Esophagus muscularis mucosa (tissue), 4 donors: Measurements from ENCODE around the gene FADS6. TPM values are rescaled to one million over a fixed set of nuclear protein-coding genes. Genes with fewer than 3 reads are reported as not detected.
"Not testable (repeated sequence)": the region's sequence is repeated elsewhere in the genome, so short reads cannot be mapped to it uniquely, and the experiment has no call there.

Source experiments
- DNase-seq: peaks from one replicate; pipeline ENCODE4 v3.0.0-alpha.2; 2017; ENCODE audit errors: extremely low spot score
- H3K27ac ChIP-seq, 4 donors: fragments of 200-600 bp; sonication (generic); replicated peaks in 1 of 4; 1 replicate in 3 of 4; 2 replicates in 1 of 4; pipeline ENCODE4 v1.5.1; 2016 to 2019; ENCODE audit warnings: mild to moderate bottlenecking in 1 of 4
- H3K27me3 ChIP-seq, 4 donors: fragments of 200-600 bp; sonication (generic); one replicate each; pipeline versions ENCODE4 v1.5.1 to v1.6.0; 2016 to 2019
- H3K36me3 ChIP-seq, 4 donors: fragments of 200-600 bp; sonication (generic); one replicate each; pipeline ENCODE4 v1.5.1; 2016 to 2019
- H3K4me1 ChIP-seq, 4 donors: fragments of 200-600 bp; sonication (generic); one replicate each; pipeline ENCODE4 v1.5.1; 2016 to 2019
- H3K4me3 ChIP-seq, 4 donors: fragments of 200-600 bp; sonication (generic); 1 replicate in 2 of 4; 2 replicates in 2 of 4; pipeline ENCODE4 v1.5.1; 2016 to 2019; ENCODE audit warnings: mild to moderate bottlenecking in 4 of 4, moderate library complexity in 1 of 4
- H3K9me3 ChIP-seq, 4 donors: fragments of 200-600 bp; sonication (generic); 1 replicate in 3 of 4; 2 replicates in 1 of 4; pipeline ENCODE4 v1.5.1; 2016 to 2019
- CTCF ChIP-seq, 3 experiments: fragments of 200-600 bp in 2 of 3; fragments of 450-650 bp in 1 of 3; sonication (generic) in 2 of 3; IDR thresholded peaks; one replicate each; pipeline ENCODE4 v1.5.1; 2017 to 2019; ENCODE audit warnings: antibody characterized with exemption in 3 of 3, mild to moderate bottlenecking in 2 of 3, moderate library complexity in 1 of 3
- EP300 ChIP-seq: sonication (generic); formaldehyde crosslinking; IDR thresholded peaks from one replicate; pipeline ENCODE4 v1.6.1; 2017; ENCODE audit warnings: antibody characterized with exemption
- POLR2A ChIP-seq: fragments of 450-650 bp; IDR thresholded peaks from one replicate; pipeline ENCODE4 v1.6.1; 2017; ENCODE audit warnings: antibody characterized with exemption, moderate library complexity, mild to moderate bottlenecking, low read depth
- POLR2AphosphoS5 ChIP-seq, 2 donors: sonication (generic); formaldehyde crosslinking; IDR thresholded peaks; one replicate each; pipeline ENCODE4 v1.6.1; 2017; ENCODE audit warnings: antibody characterized with exemption in 2 of 2
- WGBS: methylation state at CpG from one replicate; pipeline ENCODE4 v1.1.5; 2018; 5-methylcytosine and 5-hydroxymethylcytosine counted together
- intact Hi-C: fragments of 100-400 bp; cut with DNase I; formaldehyde crosslinking; loops from one replicate; pipeline ENCODE4 v1.15.1; 2023
- total RNA-seq, 4 donors: library from RNA; depleted of rRNA; stranded (reverse); fragments of >200 nt; gene quantifications; one replicate each; pipeline versions ENCODE4 v1.1.0 to v1.2.1, GENCODE V29; 2016

Gene FADS6
- total RNA-seq, 4 donors from 2014 or later: 0.33 TPM; not detected in 3

GRCh38 chr17:74907012-74907411 lies 13.6 kb upstream of the FADS6 start:
- H3K27ac ChIP-seq: no peak overlapping the region

GRCh38 chr17:74906214-74906793 lies 12.9 kb upstream of the FADS6 start:
- peaks cover 0 to 59% (median 0%) of the 10 kb centered on the region in 4 donors for H3K27me3 ChIP-seq
- H3K4me1 ChIP-seq, H3K36me3 ChIP-seq, DNase-seq, H3K4me3 ChIP-seq, intact Hi-C loops, H3K27ac ChIP-seq, H3K9me3 ChIP-seq: not testable (repeated sequence)
- WGBS: 78% methylated on average over 6 of the region's 6 CpGs

More at GRCh38 chr17:74907012-74907411, 13.6 kb upstream of the FADS6 start:
- intact Hi-C loops: no loop called here
- Histone ChIP-seq H3K27me3 (peaks cover 0 to 54% (median 0%) of the 10 kb centered on the region in 4 donors), H3K36me3 (no peaks in the 10 kb centered on the region), H3K9me3 (no peaks in the 10 kb centered on the region), H3K4me1 (no peaks in the 10 kb centered on the region), H3K4me3 (no peak overlapping the region)
- no peak for DNase-seq
- TF ChIP-seq EP300 (no peak), POLR2A (no peak), CTCF (IDR thresholded peaks at IDR 0.05) (no peak), POLR2AphosphoS5 (IDR thresholded peaks at IDR 0.05) (no peak)
- WGBS: 89% methylated on average over 10 of the region's 34 CpGs

GRCh38 chr17:74904687-74905409 lies 11.4 kb upstream of the FADS6 start:
- H3K36me3 ChIP-seq: no peaks in the 10 kb centered on the region
- H3K27ac ChIP-seq: no peak overlapping the region
- no peak for DNase-seq
- TF ChIP-seq POLR2A (no peak), POLR2AphosphoS5 (IDR thresholded peaks at IDR 0.05) (no peak), CTCF (IDR thresholded peaks at IDR 0.05) (no peak), EP300 (no peak)
- H3K4me3 ChIP-seq: no peak overlapping the region
- no peaks in the 10 kb centered on the region for H3K9me3 ChIP-seq
- intact Hi-C loops: no loop called here
- H3K4me1 ChIP-seq: no peaks in the 10 kb centered on the region
- 74% methylated on average over 7 of the region's 7 CpGs for WGBS
- H3K27me3 ChIP-seq: peaks cover 0 to 64% (median 0%) of the 10 kb centered on the region in 4 donors

GRCh38 chr17:74903671-74904070 lies 10.2 kb upstream of the FADS6 start:
- no peaks in the 10 kb centered on the region for H3K36me3 ChIP-seq
- H3K4me1 ChIP-seq: no peaks in the 10 kb centered on the region
- TF ChIP-seq CTCF (IDR thresholded peaks at IDR 0.05) (no peak), POLR2A (no peak), EP300 (no peak), POLR2AphosphoS5 (IDR thresholded peaks at IDR 0.05) (no peak)
- no peak overlapping the region for H3K27ac ChIP-seq
- no peak overlapping the region for H3K4me3 ChIP-seq
- DNase-seq: no peak
- no peaks in the 10 kb centered on the region for H3K9me3 ChIP-seq
- peaks cover 0 to 64% (median 0%) of the 10 kb centered on the region in 4 donors for H3K27me3 ChIP-seq
- 84% methylated on average over 6 of the region's 6 CpGs for WGBS
- intact Hi-C loops: no loop called here

GRCh38 chr17:74903034-74903433 lies 9.6 kb upstream of the FADS6 start:
- intact Hi-C loops: no loop called here
- H3K4me3 ChIP-seq: no peak overlapping the region
- H3K27ac ChIP-seq: no peak overlapping the region
- H3K4me1 ChIP-seq: no peaks in the 10 kb centered on the region
- no peak for DNase-seq
- TF ChIP-seq CTCF (IDR thresholded peaks at IDR 0.05) (no peak), EP300 (no peak), POLR2A (no peak), POLR2AphosphoS5 (IDR thresholded peaks at IDR 0.05) (no peak)
- H3K9me3 ChIP-seq: no peaks in the 10 kb centered on the region
- H3K36me3 ChIP-seq: no peaks in the 10 kb centered on the region
- H3K27me3 ChIP-seq: peaks cover 0 to 64% (median 0%) of the 10 kb centered on the region in 4 donors
- 87% methylated on average over 9 of the region's 9 CpGs for WGBS
